Fibroblast of the conjunctiva (primary cell): Measurements from ENCODE around the gene MSLN.

Experiments
- DNase-seq: peaks from one replicate; pipeline ENCODE4 v3.0.0-alpha.2; 2010; ENCODE audit warnings: low read depth

MSLN gene

GRCh38 chr16:723695-724094 lies 36.8 kb upstream of the MSLN start:
- DNase-seq = no peak

GRCh38 chr16:724188-725040 lies 36.1 kb upstream of the MSLN start:
- DNase-seq = no peak

- DNase-seq = no peak
These were observed 35.5 kb upstream of the MSLN start for GRCh38 chr16:725041-725376.

GRCh38 chr16:725463-726187 lies 34.9 kb upstream of the MSLN start:
- DNase-seq = no peak

GRCh38 chr16:726188-726437 lies 34.4 kb upstream of the MSLN start:
- DNase-seq = no peak

- DNase-seq = no peak
These were observed 33.9 kb upstream of the MSLN start, which contains the start of the genes CCDC78 and HAGHL for GRCh38 chr16:726438-727290. Gene CCDC78 (minus strand): TSS chr16:726443. CDS start chr16:726367, 76 bp downstream. Gene HAGHL (plus strand): TSS chr16:727106. CDS start chr16:727510, 404 bp downstream.

- no peak for DNase-seq
These were observed 33.1 kb upstream of the MSLN start for GRCh38 chr16:727291-727977.

GRCh38 chr16:728131-728889 lies 32.2 kb upstream of the MSLN start:
- no peak for DNase-seq

GRCh38 chr16:728890-729744 lies 31.4 kb upstream of the MSLN start:
- DNase-seq = no peak

GRCh38 chr16:729768-730665 lies 30.5 kb upstream of the MSLN start:
- DNase-seq = no peak

GRCh38 chr16:730666-731509 lies 29.6 kb upstream of the MSLN start:
- no peak for DNase-seq

GRCh38 chr16:732332-732731 lies 28.2 kb upstream of the MSLN start:
- DNase-seq = no peak

GRCh38 chr16:732936-733335 lies 27.6 kb upstream of the MSLN start:
- no peak for DNase-seq

GRCh38 chr16:733382-734207 lies 26.9 kb upstream of the MSLN start:
- DNase-seq = no peak

GRCh38 chr16:734208-734980 lies 26.1 kb upstream of the MSLN start:
- DNase-seq = no peak

GRCh38 chr16:734981-735881 lies 25.3 kb upstream of the MSLN start:
- no peak for DNase-seq
